NCI-H524 (cell line): ENCODE data around the gene PLCL2.

ENCODE experiments used
- DNase-seq, 2 experiments: peaks; one replicate each; lab custom pipeline; 2025; lab: John Stamatoyannopoulos, UW

The PLCL2 gene

GRCh38 chr3:16884748-16885592, at the start of gene PLCL2:
Gene PLCL2 (plus strand): TSS chr3:16884955. CDS start chr3:16885040, 85 bp downstream.
- DNase-seq: peak; percentile 33 to 64

DNA sequence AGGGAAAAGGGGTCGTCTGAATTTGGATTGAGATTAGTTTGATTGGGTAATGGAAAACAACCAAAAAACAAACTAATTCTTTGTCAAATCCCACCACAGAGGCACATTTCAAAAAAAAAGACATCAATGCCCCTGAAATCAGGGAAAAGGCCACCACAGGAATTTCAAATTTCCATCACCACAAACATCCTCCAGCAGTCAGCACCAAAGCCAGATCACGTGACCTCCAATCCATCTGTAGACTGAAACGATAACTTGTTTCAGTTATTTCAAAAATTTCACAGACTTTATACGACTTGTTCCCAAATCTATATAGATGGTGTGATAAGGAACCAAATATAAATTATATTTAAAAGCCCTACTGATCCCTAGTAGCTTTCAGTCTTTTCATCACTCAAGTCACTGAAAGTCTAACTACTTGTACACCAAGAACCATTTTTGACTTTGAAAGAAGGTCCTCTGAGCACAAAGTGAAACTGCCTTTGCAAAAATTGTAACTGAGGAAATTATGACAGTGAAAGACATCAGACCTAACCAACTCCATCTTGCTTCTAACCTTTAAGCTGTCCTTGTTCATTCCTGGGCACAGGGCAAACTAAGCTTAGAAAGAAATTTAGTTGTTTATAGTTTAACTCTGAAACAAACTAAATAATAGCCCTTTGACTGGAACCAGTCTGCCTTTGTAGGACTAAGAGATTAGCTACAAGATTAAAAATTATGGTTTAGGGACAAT, 48.1 kb upstream of the PLCL2 start:
- no peak for DNase-seq

DNA sequence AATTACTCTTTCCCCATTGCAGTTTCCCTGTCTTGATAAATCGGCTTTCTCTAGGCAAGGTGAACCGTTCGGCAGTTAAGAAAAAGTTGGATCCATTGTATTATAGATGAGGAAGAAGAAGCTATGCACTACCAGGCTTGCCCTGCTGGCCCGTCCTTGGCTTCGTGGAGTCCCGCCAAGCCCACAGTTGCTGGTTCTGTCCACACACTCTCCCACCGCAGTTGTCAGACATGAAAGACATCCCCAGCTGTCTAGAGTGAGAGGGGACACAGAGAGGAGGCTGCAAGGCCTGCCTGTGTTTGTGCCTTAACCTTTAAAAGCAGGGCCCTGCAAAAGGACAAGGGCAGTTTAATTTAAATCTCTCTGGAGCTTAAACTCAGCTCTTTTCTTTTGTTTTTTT, 47.2 kb upstream of the PLCL2 start:
- peak in 1 of 2 experiments; percentile 9 for DNase-seq

- DNase-seq: peak; percentile 63 to 89
These were observed 46.2 kb upstream of the PLCL2 start for GRCh38 chr3:16838561-16838960.

DNA sequence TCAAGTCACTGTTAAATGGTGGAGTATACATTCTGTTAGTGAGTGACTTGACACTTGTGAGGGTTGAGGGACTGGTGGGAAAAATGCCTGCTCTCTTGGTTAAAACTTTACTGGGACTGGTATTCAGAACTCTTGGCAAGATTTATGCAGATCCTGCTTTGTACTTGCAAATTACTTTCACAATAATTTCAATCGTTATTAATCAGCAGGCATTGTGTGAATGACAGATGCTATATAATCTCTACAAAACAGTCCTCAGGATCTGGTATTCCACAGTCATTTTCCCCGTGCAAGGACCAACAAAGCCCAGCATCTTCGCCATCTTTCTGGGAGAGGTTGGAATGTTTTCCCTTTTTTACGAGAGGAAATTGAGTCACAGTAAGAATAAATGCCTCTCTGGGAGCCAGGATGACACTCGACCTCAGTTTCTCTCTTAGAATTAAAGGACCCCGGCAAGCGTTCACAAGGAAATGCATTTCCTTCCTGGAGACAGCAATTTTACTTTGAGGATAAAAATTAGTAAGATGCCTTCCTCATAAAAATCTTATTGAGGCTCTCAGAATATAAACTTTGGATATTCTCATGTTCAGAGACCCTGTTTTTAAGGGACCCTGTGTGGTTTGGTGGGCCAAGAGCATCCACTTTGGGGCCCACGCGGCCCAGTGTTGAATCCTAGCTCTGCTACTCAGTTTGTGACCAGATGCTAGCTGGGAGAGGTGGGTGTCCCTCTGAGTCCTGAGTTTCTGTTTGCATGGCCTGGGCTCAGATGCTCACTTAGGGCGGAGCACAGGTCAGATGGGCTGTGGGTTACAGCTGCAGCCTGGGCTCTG, 45.3 kb upstream of the PLCL2 start:
- peak; percentile 86 to 93 for DNase-seq

- no peak for DNase-seq
These were observed 44.7 kb upstream of the PLCL2 start for GRCh38 chr3:16840101-16840424.

DNA sequence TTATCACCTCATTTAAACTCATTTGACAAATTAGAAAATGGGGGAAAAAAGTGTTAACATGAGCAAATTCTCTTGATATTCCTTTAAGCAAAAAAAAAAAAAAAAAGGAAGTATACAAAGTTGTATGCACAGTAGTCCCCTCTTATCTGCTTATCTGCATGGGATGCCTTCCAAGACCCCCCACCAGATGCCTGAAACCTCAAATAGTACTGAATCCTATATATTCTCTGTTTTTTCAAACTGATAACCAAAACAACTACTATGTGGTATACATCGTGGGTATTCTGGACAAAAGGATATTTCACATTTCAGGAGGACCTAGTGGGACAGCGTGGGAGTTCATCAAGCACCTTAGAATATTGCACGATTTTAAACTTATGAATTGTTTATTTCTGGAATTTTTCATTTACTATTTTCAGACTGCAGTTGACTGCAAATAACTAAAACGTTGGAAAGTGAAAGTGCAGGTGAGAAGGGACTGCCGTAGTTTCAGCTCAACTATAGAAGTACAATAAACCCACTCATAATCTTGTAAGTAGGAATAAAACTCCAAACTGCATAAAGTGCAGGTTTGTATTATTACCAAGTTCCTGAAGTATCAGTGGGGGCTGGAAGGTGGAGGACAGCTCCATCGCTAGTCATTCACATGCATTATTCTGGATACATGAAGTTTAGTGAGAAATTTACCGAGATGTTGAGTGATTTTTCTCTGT, 43.6 kb upstream of the PLCL2 start:
- peak in 1 of 2 experiments; percentile 15 for DNase-seq

DNA sequence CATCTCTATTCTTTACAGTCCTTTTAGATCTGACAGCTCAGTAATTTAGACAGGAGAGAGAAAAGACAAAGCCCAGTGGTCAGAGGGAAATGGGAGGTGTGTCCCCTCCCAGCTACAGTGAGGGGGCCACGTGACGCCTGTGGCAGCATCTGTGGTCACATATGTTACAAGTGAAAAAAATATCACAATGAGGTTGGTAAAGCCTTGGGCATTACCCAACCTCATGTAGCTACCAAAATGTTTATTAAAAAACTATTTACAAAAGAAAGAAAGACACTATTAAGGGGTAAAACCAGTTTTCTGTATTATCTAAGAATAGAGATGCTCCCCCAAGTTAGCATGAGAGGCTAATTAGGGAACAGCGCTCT, 42.9 kb upstream of the PLCL2 start:
- DNase-seq: peak; percentile 72 to 90

DNA sequence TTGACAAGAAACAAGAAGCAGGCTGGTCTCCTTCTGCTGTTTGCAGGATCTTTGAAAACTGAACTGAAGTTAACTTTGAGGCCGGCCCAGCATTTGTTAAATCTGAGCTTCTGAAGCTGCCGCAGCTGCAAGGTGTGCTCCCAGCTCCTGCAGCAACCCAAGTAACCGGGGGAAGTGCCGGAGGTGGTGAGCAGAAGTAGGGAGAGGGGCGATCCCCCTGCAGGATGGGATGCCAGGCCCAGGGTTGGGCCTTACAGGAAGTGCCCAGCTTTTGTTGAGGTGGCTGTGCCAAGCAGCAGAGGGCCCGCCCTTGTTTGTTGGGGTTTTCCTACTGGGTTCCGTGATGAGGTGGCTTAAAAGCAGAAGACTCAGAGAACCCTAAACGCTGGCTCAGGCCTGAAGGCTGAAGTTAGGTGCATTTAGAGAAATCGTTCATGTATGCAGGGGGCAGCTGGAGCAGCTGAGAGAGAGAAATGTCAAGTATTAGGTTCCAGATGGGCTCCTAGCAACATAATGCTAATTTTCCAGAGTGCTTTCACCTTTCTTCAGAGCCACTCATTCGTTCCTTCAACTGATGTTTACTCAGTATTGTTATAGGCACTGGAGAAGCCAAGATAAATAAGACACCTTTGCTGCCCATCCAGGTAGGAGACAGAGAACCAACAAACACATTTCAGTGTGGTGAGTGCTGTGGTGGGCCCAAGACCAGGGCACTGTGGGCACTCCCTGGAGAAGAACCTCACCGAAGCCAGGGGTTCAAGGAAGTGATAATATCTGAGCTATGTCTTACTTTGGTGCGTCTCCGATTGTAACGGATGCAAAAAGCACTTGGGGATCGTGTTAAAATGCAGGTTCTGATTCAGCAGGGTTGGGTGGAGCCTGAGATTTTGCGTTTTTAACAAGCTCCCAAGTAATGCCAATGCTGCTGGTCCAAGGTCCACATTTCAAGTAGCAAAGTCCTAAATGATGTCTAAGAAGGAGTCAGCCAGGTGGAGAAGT, 42.2 kb upstream of the PLCL2 start:
- DNase-seq: peak; percentile 80 to 94

- DNase-seq: no peak
These were observed 40.5 kb upstream of the PLCL2 start for GRCh38 chr3:16844222-16844621.

GRCh38 chr3:16844791-16845190, 40.0 kb upstream of the PLCL2 start:
- no peak for DNase-seq

- no peak for DNase-seq
These were observed 38.2 kb upstream of the PLCL2 start for GRCh38 chr3:16846373-16847080.

DNA sequence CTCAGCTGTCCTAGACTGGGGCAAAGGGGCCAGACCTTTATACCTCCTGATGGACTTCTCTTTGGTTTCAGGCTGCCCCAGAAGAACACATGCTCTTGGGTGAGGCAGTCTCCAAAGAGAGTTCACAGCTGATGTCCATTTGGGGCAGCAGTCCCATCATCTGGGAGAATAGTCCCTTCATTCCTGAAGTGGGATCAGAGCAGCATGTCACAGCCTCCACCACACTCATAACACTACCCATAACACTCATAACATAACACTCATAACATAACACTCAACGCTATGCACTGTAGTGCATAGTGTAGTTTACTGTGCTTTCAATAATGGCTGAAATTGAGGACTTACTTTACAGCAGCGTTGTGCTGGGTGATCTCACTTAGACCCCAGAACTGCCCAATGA, 36.7 kb upstream of the PLCL2 start:
- no peak for DNase-seq

DNA sequence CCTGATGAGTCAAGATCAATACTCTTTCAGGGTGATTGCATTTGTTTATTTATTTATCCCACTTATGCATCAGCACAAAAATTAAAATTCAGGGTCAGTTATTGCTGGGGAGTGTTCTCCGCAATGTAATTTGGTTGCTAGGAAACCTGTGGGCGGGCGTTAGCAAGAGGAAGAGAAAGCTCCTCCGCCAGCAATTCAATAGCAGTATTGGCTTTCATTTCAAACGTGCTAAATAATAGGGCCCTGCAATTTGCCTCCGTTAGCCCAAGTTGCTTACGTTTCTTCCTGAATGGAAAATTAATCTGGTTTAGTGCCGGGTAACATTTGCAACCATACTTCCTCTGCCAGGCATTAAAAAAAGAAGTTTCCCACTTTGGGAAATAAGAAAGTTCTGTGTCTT, 35.5 kb upstream of the PLCL2 start:
- peak; percentile 7 to 55 for DNase-seq

GRCh38 chr3:16849795-16850194, 35.0 kb upstream of the PLCL2 start:
- no peak for DNase-seq

GRCh38 chr3:16855497-16855896, 29.3 kb upstream of the PLCL2 start:
- DNase-seq: no peak

- no peak for DNase-seq
These were observed 24.5 kb upstream of the PLCL2 start for GRCh38 chr3:16860234-16860633.

DNA sequence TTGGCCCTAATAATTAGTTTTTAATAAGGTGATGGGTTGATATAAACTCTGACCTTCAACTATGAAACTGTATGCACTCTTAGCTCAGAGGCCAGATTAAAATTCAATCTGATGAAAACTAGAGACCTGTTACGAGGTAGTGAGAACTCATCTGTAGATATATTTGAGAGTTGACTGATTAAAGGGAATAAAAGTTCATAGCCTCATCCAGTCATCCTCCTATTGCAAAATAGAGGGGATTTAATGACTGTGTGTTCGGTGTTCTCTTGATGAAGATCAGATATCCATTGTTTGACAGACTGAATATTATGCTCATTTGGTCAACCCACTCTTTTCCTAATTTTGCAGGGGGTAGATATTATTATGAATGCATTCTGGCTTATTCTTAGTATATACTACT, 23.3 kb upstream of the PLCL2 start:
- DNase-seq: no peak

- no peak for DNase-seq
These were observed 20.0 kb upstream of the PLCL2 start for GRCh38 chr3:16864610-16865313.
